ENCODE results near the gene HCRTR1. TPM values are rescaled to one million over a fixed set of nuclear protein-coding genes. Genes with fewer than 3 reads are reported as not detected.

The HCRTR1 gene
- total RNA-seq, 4 donors from 2014 or later, result 1.7 TPM; not detected in 3

- TF ChIP-seq CTCF (IDR thresholded peaks at IDR 0.05; ENCODE audit: low read depth), result no peak
Measured at GRCh38 chr1:31668303-31668883, 50.9 kb downstream of the HCRTR1 start.

DNA sequence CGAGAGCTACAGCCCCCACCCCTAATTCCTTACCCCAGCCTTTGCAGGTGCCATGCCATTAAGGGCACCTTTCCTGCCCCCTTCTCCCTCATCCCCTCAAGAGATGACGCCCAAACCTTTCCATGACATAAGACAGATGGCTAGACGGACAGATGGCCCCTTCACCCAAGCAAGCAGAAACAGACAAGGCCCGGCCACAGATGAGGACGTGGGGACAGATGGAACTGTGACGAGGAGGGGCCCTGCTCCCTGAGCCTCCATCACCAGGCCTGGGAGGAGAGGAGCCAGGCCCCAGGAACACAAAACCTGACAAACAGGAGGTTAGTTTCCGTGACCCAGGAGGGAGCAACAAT is 51.9 kb downstream of the HCRTR1 start:
- TF ChIP-seq CTCF (IDR thresholded peaks at IDR 0.05; ENCODE audit: low read depth), result no peak

DNA sequence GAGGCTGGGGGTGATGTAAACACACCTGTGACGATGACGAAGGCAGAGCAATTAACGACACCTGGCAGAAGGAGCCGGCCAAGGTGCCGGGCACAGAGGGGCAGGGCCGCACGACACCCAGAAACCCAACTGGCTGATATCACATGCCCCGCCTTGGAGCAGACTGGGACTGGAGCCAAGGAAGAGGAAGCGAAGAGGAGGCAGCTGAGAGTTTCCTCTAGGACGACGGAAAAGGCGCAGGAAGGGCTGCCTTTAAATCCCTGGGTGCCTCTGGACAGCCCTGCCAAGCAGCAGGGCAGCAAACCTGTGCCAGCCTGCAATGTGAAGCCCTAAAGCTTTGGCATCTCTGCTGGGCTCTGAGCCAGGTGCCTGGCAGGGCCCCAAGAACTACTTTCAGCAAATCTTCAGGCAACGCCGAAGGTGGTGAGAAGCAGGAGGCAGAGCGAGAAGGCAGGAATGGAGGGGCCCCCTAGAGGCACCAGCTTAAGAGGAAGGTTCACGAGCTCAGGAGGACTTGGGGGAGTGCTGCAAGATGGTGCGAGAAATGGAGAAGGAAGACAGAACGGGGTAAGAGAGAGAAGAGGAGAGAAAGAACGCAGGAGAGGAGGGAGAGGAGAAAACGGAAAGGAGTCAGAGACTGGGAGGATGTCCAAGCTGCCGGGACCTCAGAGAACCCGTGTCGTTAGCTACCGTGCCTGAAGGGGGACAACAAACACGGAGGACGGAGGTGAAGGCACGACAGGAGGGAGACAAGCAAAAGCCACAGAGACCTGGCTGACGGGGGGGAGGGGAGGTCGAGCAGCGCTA is 52.5 kb downstream of the HCRTR1 start:
- TF ChIP-seq CTCF (IDR thresholded peaks at IDR 0.05; ENCODE audit: low read depth), result no peak

DNA sequence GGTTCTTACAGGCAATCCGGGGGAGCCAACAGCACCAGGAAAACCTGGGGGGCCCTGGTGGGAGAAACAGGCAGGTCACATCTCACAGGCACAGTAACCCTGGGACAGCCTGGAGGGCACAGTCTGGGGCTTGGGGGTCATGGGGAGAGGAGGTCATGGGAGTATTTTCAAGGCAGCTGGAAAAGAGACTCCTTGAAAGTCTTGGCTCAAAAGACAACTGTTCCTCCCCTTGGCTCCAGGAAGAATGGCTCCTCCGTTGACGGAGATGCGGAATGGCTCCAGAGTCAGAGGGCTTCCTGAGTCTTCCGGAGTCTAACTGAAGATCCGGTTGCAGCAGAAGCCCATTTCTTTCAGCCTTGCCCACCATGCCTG is 53.1 kb downstream of the HCRTR1 start:
- TF ChIP-seq CTCF (IDR thresholded peaks at IDR 0.05; ENCODE audit: low read depth), result no peak

GRCh38 chr1:31671147-31671546 is 53.7 kb downstream of the HCRTR1 start:
- TF ChIP-seq CTCF (IDR thresholded peaks at IDR 0.05; ENCODE audit: low read depth), result no peak

GRCh38 chr1:31671561-31672201 is 54.2 kb downstream of the HCRTR1 start:
- TF ChIP-seq CTCF (IDR thresholded peaks at IDR 0.05; ENCODE audit: low read depth), result no peak

GRCh38 chr1:31672986-31673385 is 55.5 kb downstream of the HCRTR1 start:
- TF ChIP-seq CTCF (IDR thresholded peaks at IDR 0.05; ENCODE audit: low read depth), result no peak
